G401.6 (cell line): ENCODE results near the gene CCDC124.
"Not testable (repeated sequence)": the region's sequence is repeated elsewhere in the genome, so short reads cannot be mapped to it uniquely, and the experiment has no call there.

Source experiments
- FAIRE-seq: peaks from 2 replicates; lab custom pipeline; 2012; peaks lifted over from hg19 to GRCh38; lab: Jason Lieb, UNC

The CCDC124 gene, protein sequence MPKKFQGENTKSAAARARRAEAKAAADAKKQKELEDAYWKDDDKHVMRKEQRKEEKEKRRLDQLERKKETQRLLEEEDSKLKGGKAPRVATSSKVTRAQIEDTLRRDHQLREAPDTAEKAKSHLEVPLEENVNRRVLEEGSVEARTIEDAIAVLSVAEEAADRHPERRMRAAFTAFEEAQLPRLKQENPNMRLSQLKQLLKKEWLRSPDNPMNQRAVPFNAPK

DNA sequence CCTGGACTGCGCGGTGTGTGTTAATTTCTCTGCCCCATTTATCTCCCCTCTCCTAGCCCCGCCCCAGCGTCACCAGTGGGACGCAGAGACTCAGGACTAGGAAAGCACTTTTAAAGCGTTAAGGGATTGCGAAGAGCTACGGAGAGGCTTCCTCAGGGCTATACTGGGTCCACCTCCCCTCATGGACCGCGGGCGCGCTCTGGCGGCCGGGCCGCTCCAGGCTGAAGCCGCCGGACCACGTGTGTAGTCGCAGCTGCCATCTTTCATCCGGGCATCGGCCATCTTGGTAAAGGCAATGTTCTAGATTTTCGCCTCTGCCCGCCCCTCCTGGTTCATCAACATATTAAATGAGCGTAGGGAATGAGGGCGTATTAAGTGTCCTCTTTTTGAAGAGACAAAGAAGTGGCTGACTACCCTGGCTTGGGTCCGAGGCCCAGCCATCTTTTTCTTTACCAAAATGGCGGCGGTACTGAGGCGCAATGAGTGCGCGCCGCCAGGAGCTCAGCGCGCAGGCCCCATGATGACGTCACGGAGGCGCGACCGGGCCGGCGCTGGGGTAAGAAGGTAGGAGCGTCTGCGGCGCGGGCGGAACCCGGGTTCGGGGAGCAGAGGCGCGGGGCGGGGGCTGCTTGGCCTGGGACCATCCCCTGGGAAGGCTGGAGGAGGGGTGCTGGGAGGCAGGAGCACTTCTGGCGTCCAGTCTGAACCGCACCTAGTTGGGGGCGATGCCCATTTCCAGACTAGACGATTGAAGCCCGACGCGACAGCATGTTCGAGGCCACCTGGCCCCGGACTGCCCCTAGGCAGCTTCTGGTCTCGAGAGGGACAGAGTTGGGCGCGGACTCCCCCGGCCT lies at the start of gene CCDC124:
TSS of gene CCDC124 (plus strand) at position 531 of the 854 bp plus-strand sequence. CDS start 3,406 bp downstream, outside the sequence.
- peak; percentile 61 for FAIRE-seq

DNA sequence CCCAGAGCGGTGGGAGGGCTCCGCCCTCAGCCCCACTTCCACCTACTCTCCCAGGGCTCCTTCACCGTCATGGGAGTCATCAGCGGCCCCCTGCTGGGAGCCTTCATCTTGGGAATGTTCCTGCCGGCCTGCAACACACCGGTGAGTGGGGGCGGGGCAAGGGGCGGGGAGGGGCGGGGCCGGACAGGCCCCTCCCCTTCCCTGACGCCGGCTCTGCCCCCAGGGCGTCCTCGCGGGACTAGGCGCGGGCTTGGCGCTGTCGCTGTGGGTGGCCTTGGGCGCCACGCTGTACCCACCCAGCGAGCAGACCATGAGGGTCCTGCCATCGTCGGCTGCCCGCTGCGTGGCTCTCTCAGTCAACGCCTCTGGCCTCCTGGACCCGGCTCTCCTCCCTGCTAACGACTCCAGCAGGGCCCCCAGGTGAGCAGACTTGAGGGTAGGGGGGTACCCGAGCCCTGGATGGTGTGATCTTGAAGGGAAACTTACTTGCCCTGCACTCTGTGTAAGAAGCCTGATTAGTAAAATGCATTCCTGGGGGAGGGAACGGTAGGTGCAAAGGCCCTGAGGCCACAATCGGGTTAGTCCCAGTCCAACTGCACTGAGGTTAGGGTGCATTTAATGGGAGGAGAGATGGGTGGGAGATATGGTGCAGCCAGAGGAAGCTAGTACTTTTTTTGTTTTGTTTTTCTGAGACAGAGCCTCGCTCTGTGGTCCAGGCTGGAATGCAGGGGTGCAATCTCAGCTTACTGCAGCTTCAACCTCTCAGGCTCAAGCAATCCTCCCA lies 49.0 kb upstream of the CCDC124 start:
- no peak for FAIRE-seq

DNA sequence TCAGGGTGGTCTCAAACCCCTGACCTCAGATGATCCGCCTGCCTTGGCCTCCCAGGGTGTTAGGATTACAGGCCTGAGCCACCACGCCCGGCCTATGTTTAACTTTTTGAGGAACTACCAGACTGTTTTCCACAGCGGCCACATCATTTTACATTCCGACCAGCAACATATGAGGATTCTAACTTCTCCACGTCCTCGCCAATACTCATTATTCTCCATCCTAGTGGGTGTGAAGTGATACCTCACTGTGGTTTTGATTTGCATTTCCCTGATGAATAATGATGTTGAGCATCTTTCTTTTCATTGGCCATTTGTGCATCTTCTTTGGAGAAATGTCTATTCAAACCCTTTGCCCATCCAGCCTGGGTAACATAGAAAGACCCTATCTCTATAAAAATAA lies 46.3 kb upstream of the CCDC124 start:
- no peak for FAIRE-seq

DNA sequence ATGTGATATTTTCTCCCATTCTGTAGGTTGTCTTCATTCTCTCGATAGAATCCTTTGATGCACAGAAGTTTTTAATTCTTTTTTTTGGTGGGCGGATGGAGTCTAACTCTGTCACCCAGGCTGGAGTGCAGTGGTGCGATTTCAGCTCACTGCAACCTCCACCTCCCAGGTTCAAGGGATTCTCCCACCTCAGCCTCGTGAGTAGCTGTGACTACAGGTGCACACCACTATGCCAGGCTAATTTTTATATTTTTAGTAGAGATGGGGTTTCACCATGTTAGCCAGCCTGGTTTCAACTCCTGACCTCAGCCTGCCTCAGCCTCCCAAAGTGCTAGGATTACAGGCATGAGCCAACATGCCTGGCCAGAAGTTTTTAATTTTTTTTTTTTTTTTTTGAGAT lies 45.6 kb upstream of the CCDC124 start:
- FAIRE-seq, result not testable (repeated sequence)

DNA sequence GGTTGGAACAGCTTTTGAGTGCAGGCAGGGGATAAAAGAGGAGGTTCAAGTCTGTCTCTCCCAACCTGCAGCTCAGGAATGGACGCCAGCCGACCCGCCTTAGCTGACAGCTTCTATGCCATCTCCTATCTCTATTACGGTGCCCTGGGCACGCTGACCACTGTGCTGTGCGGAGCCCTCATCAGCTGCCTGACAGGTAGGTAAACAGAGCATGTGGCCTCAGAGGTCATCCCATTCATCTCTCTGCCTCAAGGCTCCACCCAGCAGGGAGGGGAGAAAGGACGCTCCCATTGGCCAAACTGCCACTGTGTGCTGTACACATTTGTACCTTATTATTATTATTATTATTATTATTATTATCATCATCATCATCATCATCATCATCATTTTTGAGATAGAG lies 44.6 kb upstream of the CCDC124 start:
- no peak for FAIRE-seq

DNA sequence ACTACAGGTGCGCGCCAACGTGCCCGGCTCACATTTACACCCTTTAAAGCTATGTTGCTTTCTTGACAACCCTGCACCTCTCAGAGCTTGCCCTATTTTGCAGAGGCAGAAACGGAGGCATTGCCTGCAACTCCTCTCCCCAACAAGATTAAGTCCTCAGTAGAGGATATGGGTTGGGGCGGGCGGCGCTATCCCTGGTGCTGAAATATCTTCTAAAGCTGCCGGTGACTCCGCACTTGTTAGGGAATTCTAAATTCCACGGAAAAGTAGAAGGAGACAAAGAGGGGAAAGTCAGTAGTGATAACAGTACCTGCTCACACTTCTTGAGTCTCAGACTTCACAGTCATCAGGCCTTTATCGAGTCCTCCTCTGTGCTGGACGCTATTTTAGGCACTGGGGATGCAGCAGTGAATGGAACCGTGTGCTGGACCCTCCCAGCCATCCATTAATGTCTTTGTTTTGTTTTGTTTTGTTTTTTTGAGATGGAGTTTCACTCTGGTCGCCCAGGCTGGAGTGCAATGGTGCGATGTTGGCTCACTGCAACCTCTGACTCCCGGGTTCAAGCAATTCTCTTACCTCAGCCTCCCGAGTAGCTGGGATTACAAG lies 43.1 kb upstream of the CCDC124 start:
- FAIRE-seq, result no peak

DNA sequence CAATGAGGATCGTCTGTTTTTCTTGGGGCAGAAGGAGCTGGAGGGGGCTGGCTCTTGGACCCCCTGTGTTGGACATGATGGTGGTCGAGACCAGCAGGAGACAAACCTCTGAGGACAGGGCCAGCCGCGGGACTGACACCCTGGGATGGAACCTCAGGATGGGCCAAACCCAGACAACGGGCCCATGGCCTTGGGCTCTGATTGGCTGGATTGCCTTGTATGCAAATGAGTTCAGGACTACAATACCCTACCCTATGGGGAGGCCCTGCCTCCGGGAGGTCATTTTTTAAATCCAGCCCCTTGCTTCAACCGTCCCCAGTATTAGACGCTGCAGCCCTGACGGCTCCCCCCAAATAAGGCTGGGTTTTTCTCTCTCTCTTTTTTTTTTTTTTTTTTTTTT lies 39.0 kb upstream of the CCDC124 start:
- no peak for FAIRE-seq

DNA sequence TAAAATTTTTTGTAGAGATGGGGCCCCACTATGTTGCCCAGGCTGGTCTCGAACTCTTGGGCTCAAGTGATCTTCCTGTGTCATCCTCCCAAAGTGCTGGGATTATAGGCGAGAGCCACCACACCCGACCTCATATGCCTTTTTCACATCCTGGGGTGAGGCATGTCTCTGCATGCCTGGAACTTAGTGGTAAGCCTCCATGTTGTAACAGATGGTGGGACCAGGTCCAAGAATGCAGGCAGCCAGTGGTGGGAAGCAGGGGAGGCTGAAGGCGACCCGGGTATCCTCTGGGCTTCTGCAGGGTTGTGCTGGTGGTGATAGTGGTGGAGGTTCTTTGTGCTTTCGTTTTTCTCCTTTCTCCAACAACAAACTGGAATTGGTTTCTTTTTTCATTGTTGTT lies 30.1 kb upstream of the CCDC124 start:
- no peak for FAIRE-seq

DNA sequence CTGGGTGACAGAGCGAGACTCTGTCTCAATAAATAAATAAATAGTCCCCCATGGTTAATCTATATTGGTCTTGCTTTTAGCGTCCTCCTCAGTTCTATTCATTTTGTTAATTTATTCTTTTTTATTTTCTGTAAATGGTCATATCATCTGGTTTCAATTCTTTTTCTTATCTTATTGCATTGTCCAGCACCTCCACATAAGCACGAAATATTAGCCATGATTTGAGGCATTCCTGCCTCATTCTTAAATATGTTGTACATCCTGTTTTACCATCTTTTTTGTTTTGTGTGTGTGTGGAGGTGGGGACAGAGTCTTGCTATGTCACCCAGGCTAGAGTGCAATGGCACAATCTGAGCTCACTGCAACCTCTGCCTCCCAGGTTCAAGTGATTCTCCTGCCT lies 24.6 kb upstream of the CCDC124 start:
- no peak for FAIRE-seq

DNA sequence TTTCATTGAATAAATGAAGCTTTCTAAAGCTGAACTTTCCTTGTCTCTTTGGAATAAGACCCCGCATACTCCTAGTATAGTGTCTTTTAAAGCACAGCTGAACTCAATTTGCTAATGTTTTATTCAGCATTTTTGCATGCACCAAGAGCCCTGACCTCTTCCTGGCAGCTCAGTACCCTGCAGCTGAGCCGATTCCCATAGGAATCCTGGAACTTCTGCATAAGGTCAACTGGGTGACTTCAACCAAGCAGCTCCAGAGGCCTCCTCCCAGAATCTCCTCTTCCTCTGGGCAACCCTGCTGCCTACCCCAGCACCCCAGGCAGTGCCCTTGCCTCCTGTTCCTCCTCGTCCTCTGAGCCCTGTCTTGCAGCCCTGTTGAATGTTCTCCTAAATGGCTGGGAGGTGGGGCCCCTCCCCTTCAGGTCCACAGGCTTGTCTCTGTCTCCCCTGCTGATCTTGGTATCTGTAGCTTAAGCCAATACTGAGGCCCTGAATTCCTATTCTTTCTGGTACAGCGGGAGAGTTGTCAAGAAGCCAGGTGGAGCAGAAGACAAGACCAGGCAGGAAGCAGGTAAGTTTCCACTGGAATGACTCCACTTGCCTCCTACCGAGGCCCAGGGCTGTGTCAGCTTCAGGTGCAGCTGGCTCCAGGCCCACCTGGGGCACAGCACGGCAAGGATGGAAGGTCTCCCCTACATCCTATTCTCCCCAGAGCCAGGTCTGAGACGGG lies 23.6 kb upstream of the CCDC124 start:
- FAIRE-seq, result no peak

DNA sequence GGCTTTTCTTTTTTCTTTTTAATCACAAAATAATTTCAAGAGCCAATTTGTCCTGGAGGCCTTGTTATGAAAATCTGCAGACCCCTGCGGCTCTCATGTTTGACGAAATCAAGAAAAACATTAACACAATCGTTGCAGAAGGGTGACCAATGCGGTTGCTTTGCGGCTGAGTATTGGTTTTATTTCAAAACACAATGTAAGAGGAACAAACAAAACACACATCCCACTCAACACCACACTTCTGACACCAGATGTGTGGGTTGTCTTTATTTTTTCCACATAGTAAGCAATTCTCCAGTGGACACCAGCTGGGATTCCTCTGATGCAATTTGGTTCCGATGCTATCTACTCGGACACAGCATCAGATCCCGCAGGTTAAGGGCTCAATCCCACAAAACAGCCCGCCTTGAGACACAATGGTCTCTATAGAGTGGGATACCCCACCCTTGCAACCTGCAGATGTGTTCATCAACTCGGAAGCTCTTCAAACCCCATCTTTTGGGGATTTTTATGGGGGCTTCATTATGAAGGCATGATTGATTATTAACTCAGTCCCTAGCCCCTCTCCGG lies 21.9 kb upstream of the CCDC124 start:
- FAIRE-seq, result no peak

DNA sequence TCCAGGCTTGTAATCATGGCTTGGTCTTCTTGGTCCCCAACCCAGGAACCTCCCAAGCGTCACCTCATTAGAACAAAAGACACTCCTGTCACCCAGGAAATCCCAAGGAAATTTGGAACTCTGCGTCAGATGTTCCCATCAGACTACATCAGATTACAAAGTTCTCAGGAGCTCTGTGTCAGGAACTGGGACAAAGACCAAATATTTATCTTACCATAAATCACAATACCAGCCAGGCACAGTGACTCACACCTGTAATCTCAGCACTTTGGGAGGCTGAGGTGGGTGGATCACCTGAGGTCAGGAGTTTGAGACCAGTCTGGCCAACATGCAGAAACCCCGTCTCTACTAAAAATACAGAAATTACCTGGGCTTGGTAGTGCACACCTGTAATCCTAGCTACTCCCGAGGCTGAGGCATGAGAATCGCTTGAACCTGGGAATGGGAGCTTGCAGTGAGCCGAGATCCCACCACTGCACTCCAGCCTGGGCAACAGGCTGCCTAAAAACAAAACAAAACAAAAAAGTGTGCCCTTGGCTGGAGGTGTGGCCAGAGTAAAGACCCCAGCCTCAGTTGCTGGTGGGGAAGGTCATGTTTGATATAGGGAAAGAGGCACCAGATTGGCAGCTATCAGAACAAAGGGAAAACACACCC lies 16.7 kb upstream of the CCDC124 start:
- FAIRE-seq, result no peak

DNA sequence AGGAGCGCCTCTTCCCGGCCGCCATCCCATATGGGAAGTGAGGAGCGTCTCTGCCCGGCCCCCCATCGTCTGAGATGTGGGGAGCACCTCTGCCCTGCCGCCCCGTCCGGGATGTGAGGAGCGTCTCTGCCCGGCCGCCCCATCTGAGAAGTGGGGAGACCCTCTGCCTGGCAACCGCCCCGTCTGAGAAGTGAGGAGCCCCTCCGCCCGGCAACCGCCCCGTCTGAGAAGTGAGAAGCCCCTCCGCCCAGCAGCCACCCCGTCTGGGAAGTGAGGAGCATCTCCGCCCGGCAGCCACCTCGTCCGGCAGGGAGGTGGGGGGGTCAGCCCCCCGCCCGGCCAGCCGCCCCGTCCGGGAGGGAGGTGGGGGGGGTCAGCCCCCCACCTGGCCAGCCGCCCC lies 14.7 kb upstream of the CCDC124 start:
- not testable (repeated sequence) for FAIRE-seq

DNA sequence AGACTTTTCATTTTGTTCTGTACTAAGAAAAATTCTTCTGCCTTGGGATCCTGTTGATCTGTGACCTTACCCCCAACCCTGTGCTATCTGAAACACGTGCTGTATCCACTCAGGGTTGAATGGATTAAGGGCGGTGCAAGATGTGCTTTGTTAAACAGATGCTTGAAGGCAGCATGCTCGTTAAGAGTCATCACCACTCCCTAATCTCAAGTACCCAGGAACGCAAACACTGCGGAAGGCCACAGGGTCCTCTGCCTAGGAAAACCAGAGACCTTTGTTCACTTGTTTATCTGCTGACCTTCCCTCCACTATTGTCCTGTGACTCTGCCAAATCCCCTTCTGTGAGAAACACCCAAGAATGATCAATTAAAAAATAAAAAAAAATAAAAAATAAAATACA lies 13.7 kb upstream of the CCDC124 start:
- FAIRE-seq, result not testable (repeated sequence)

DNA sequence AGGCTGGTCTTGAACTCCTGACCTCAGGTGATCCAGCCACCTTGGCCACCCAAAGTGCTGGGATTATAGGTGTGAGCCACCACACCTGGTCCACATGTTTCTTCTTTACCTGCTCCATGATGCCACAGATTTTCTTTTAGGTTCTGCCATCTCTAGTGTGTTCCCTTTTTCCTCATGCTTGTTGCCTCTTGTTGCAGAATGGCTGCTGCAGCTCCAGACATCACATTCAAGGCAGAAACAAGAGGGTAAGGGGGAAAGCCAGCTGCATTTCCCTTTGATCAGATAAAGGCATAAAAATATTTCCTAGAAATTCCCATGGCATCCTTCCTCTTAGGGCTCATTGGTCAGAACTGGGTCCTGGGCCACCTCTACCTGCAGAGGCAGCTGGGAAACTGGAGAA lies 12.3 kb upstream of the CCDC124 start:
- FAIRE-seq, result no peak

DNA sequence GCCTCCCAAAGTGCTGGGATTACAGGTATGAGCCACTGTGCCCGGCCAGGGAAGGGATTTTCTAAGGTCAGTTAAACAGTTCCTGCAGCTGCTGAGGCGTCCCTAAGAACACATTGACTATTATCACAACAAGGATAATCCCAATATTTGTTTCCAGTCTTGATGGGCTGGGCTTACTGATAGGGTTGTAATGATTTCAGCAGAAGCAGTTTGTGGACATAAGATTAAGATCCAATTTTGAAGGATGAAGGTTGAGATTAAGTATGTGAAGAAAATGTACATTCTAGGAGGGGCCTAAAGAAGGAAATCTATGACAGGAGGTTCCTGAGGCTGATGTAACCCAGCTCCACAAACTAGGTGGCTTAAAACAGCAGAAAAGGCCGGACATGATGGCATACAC lies 10.7 kb upstream of the CCDC124 start:
- FAIRE-seq, result no peak

DNA sequence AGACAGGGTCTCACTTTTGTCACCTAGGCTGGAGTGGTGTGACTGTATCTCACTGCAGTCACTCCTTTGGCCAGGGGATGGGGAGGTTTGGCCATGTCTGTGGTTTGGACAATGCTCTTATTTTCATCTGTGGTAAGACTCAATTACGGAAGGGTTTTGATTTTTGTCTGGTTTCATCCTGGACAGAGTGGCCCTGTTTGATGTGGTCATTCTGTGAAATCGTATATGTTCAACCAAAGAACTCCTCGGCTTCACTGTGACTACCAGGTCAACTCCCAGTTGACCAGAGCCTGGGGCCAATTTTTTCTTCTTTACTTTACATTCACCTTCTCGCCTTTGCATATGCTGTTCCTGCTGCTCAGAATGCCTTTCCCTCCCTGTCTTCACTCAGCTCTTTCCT lies 6.8 kb upstream of the CCDC124 start:
- FAIRE-seq, result no peak

DNA sequence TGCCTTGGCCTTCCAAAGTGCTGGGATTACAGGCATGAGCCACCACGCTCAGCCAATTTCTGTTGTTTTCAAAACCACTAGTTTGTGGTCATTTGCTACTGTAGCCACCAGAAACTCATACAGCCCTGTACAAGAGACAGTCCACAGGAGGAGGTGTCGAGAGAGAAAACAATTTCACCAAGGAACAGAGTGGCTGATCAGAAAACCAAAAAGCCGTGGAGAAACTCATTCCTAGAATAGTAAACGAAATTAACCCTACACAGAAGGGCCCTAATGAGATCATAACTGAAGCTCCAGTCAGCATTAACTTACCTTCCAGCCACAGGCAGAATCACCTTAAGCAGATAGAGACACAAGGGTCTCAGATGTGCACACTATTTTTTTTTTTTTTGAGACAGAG lies 3.8 kb upstream of the CCDC124 start:
- FAIRE-seq, result no peak

DNA sequence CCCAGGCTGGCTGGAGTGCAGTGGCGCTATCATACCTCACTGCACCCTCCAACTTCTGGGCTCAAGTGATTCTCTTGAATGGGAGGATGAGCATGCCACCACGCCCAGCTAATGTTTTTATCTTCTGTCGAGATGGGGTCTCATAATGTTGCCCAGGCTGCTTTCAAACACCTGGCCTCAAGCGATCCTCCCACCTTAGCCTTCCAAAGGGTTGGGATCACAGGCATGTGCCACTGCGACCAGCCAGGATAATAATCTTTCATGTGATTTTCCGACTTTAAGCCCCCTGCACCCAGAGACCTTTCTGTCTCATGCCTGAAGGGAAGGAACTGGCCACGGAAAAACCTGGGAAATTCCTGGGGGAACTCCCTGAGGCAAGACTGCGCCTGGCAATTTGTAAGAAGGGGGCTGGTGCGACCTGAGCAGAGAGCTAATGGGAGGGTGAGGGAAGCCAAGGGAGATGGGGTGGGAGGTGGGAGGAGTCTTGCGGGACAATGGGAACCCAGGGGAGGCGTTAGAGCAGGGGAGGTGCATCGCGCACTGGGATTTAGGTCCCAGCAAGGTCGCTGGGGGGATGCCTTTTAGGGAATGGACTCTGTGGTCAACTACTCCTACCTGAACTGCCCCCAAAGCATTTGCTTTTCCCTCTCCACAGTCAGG lies 1.2 kb upstream of the CCDC124 start:
- no peak for FAIRE-seq

DNA sequence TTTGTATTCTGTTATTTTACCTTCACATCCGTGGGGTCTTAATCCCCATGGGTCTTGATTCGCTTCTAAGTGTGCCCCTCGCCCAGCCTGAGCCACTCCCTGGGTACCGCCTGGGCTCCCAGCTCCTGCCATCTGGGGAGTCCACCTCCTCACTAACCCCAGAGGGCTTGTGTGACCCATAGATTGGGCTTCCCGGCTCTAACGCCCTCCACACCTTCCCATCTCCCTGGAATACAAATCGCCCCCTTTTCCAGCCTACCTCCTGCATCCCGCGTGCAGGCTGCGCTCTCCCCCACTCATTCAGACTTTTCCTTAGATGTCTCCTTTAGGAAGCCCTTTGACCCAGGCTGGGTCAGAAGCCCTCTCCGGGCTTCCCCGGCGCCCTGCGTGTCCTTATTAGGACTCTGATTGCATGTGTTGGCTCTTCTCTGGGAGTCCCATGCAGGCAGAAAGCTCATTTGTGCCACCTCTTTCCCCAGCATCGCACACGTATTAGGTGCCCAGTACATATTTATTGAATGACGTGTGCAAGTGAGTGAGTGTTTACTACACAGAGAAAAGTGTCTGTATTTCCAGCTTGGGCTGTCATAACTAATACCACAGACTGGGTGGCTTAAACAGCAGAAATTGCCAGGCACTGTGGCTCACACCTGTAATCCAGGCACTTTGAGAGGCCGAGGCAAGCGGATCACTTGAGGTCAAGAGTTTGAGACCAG lies 757 bp downstream of the CCDC124 start:
- no peak for FAIRE-seq
